Endodermal cell (in vitro differentiated cells): ENCODE results near the gene SLC13A1. TPM values are rescaled to one million over a fixed set of nuclear protein-coding genes. Genes with fewer than 3 reads are reported as not detected.

ENCODE experiments used
- DNase-seq: peaks from one replicate; pipeline ENCODE4 v3.0.0-alpha.2; 2017
- H3K27ac ChIP-seq: 2 replicates; pipeline ENCODE4 v1.5.1; 2013; ENCODE audit warnings: mild to moderate bottlenecking, low read depth, low read length, moderate library complexity
- H3K27me3 ChIP-seq: 2 replicates; pipeline ENCODE4 v1.6.1; 2013; ENCODE audit warnings: mild to moderate bottlenecking, low read length, moderate library complexity; ENCODE audit not compliant: insufficient read depth, control insufficient read depth, poor library complexity, severe bottlenecking
- H3K36me3 ChIP-seq: 2 replicates; pipeline ENCODE4 v1.7.0; 2013; ENCODE audit warnings: mild to moderate bottlenecking, low read length, moderate library complexity; ENCODE audit not compliant: control insufficient read depth, insufficient read depth
- H3K4me1 ChIP-seq: one replicate; pipeline ENCODE4 v1.7.0; 2013; ENCODE audit warnings: low read length; ENCODE audit not compliant: control insufficient read depth, insufficient read depth
- H3K4me3 ChIP-seq: 2 replicates; pipeline ENCODE4 v1.5.1; 2013; ENCODE audit warnings: mild to moderate bottlenecking, low read length, moderate library complexity
- H3K9ac ChIP-seq: 2 replicates; pipeline ENCODE4 v1.6.1; 2013; ENCODE audit warnings: mild to moderate bottlenecking, low read length, moderate library complexity; ENCODE audit not compliant: poor library complexity, severe bottlenecking; ENCODE audit errors: extremely low read depth
- H3K9me3 ChIP-seq: 2 replicates; pipeline ENCODE4 v1.6.1; 2013; ENCODE audit warnings: mild to moderate bottlenecking, low read length, moderate library complexity; ENCODE audit not compliant: control insufficient read depth
- H3K27ac Mint-ChIP-seq: 2 replicates; pipeline ENCODE4 v1.8.0; 2020; ENCODE audit warnings: mixed read lengths
- H3K27me3 Mint-ChIP-seq: 2 replicates; pipeline ENCODE4 v1.8.0; 2021; ENCODE audit warnings: mild to moderate bottlenecking, mixed read lengths; ENCODE audit not compliant: insufficient read depth
- H3K36me3 Mint-ChIP-seq: 2 replicates; pipeline ENCODE4 v1.8.0; 2020; ENCODE audit warnings: low read depth, mixed read lengths
- H3K4me1 Mint-ChIP-seq: 2 replicates; pipeline ENCODE4 v1.8.0; 2020; ENCODE audit warnings: mixed read lengths
- H3K4me3 Mint-ChIP-seq: 2 replicates; pipeline ENCODE4 v1.8.0; 2020; ENCODE audit warnings: mild to moderate bottlenecking, moderate library complexity, mixed read lengths
- H3K9me3 Mint-ChIP-seq: 2 replicates; pipeline ENCODE4 v1.8.0; 2020; ENCODE audit warnings: mild to moderate bottlenecking, mixed read lengths
- WGBS, 2 experiments: methylation state at CpG; one replicate each; pipeline versions ENCODE4 v1.1.5 to v1.1.7; 2013; ENCODE audit warnings: missing lambda C conversion rate in 2 of 2, mixed read lengths in 1 of 2; ENCODE audit not compliant: insufficient coverage in 1 of 2, insufficient read length in 1 of 2; 5-methylcytosine and 5-hydroxymethylcytosine counted together
- long read RNA-seq, 4 experiments: library from polyadenylated mRNA in 2 of 4; library from RNA in 1 of 4; library from capped mRNA in 1 of 4; stranded (forward) in 3 of 4; unstranded in 1 of 4; transcript quantifications; one replicate each; pipeline ENCODE4 v2.0.0, GENCODE V29; 2020 to 2021; ENCODE audit warnings: inconsistent platforms in 1 of 4
- polyA plus RNA-seq, 2 experiments: library from polyadenylated mRNA; stranded (reverse); fragments of 50-300 nt; gene quantifications; one replicate each; pipeline ENCODE4 v1.2.3, GENCODE V29; 2013
- total RNA-seq, 2 donors: library from RNA; stranded (reverse); fragmentation: NEBNext Ultra II Directional in 1 of 2; extraction: Animal tissue kit (Norgen Biotek cat#: 25700) in 1 of 2; gene quantifications; 2 replicates in 1 of 2; 3 replicates in 1 of 2; pipeline ENCODE4 v1.2.1, GENCODE V29; 2021
- TF ChIP-seq, protein P1 (sequence below): fragments of 200-600 bp; sonication (generic); conservative IDR thresholded peaks from 2 replicates; pipeline ENCODE4 v1.5.0; 2021; ENCODE audit warnings: antibody characterized with exemption, mild to moderate bottlenecking

SLC13A1 gene, protein sequence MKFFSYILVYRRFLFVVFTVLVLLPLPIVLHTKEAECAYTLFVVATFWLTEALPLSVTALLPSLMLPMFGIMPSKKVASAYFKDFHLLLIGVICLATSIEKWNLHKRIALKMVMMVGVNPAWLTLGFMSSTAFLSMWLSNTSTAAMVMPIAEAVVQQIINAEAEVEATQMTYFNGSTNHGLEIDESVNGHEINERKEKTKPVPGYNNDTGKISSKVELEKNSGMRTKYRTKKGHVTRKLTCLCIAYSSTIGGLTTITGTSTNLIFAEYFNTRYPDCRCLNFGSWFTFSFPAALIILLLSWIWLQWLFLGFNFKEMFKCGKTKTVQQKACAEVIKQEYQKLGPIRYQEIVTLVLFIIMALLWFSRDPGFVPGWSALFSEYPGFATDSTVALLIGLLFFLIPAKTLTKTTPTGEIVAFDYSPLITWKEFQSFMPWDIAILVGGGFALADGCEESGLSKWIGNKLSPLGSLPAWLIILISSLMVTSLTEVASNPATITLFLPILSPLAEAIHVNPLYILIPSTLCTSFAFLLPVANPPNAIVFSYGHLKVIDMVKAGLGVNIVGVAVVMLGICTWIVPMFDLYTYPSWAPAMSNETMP
- not detected for total RNA-seq
- polyA plus RNA-seq (2013, experiment 1 of 2) = not detected
- not detected for polyA plus RNA-seq (2013, experiment 2 of 2)
- long read RNA-seq, experiment 1 = 0 reads
- long read RNA-seq, experiment 2 = 0 reads
- long read RNA-seq, experiment 3 = 0 reads
- long read RNA-seq, experiment 4 = 0 reads

DNA sequence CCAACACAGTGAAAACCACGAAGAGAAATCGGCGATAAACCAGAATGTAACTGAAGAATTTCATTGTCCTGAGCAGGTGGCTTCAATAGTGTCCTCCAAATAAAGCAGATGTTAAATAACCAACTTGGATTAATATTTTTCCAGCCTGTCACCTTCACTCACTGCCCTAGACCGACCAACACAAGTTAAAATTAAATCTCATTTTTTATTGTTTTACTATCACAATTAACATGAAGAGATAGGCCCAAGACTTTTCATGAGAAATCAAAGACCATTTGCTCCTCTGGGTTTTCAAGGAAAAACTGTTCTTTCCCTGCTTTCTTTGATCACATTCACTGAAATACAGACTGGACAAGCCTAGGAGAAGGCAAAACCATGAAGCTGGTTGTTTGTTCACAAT lies at the start of gene SLC13A1:
TSS of gene SLC13A1 (minus strand) at position 87 of the 400 bp plus-strand sequence. CDS start at position 64, 23 bp downstream.
- TF ChIP-seq, protein P1, sequence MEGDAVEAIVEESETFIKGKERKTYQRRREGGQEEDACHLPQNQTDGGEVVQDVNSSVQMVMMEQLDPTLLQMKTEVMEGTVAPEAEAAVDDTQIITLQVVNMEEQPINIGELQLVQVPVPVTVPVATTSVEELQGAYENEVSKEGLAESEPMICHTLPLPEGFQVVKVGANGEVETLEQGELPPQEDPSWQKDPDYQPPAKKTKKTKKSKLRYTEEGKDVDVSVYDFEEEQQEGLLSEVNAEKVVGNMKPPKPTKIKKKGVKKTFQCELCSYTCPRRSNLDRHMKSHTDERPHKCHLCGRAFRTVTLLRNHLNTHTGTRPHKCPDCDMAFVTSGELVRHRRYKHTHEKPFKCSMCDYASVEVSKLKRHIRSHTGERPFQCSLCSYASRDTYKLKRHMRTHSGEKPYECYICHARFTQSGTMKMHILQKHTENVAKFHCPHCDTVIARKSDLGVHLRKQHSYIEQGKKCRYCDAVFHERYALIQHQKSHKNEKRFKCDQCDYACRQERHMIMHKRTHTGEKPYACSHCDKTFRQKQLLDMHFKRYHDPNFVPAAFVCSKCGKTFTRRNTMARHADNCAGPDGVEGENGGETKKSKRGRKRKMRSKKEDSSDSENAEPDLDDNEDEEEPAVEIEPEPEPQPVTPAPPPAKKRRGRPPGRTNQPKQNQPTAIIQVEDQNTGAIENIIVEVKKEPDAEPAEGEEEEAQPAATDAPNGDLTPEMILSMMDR = no peak

DNA sequence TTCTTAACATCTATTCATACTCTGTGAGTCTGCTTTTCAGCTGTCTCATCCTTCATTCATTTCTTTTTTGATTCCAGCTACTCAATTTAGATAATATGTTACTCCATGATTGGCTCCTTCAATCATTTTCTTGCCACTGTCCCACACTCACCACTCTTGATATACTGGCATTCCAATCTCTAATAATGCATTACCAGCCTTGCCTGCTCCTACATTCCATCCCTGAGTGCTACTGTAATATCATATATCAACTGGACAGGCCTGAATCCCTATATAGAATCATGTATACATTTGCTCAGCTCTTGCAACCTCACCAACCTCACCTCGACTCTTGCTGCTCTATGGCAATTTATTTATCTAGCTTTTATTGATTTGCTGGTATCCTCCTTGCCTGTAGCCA lies 45.0 kb upstream of the SLC13A1 start:
- Histone ChIP-seq H3K9me3 (no peaks in the 10 kb centered on the region), H3K36me3 (no peaks in the 10 kb centered on the region), H3K27me3 (no peaks in the 10 kb centered on the region), H3K27ac (no peak overlapping the region), H3K4me3 (no peak overlapping the region), H3K4me1 (no peaks in the 10 kb centered on the region), H3K9ac (no peak overlapping the region)
- Mint-ChIP-seq H3K9me3 (no peaks in the 10 kb centered on the region), H3K4me1 (no peaks in the 10 kb centered on the region), H3K27me3 (no peaks in the 10 kb centered on the region), H3K36me3 (no peaks in the 10 kb centered on the region), H3K4me3 (no peak overlapping the region), H3K27ac (no peak overlapping the region)
- WGBS, 2 experiments = 83% methylated on average over 1 of the region's 1 CpG; no CpG with 5 or more reads in 1 of the 2 experiments
- TF ChIP-seq, protein P1 = no peak
- DNase-seq = no peak

More for the DNA sequence above, at the start of gene SLC13A1:
- Mint-ChIP-seq H3K27me3 (no peaks in the 10 kb centered on the region), H3K4me3 (no peak within 1 kb of the TSS), H3K9me3 (no peaks in the 10 kb centered on the region), H3K27ac (no peak within 1 kb of the TSS), H3K4me1 (no peaks in the 10 kb centered on the region), H3K36me3 (no peaks in the 10 kb centered on the region)
- DNase-seq = no peak
- no peak within 1 kb of the TSS for H3K4me3 ChIP-seq
- no peaks in the 10 kb centered on the region for H3K9me3 ChIP-seq
- WGBS, 2 experiments = 93 to 94% methylated on average over 3 to 4 of the region's 4 CpGs
- no peaks in the 10 kb centered on the region for H3K4me1 ChIP-seq
- no peaks in the 10 kb centered on the region for H3K27me3 ChIP-seq
- H3K36me3 ChIP-seq = no peaks in the 10 kb centered on the region
- no peak within 1 kb of the TSS for H3K9ac ChIP-seq
- H3K27ac ChIP-seq = no peak within 1 kb of the TSS

DNA sequence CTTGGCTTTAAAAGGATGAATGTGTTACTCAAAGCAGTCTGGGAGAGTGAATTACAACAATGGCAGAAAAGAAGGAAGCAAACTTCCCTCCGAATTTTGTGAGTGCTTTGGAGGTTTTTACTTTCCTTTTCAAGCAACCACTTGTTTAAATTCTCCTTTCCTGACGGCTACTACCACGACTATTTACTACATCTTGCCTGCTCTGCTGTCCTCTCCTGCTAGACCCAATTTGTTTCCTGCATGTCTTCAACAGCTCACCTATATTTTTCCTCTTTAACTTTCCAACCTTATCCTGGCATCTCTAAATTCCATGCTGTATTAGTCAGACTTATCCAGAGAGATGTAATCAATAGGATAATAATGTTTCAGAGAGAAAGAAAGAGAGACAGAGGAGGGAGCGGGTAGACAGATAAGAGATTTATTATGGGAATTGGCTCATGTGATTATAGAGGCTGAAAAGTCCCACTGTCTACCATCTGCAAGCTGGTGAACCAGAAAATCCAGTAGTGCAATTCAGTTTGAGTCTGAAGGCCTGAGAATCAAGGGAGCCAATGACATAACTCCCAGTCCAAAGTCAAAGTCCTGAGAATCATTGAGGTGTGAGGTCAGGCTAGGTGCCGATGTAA lies 42.8 kb upstream of the SLC13A1 start:
- no peaks in the 10 kb centered on the region for H3K36me3 ChIP-seq

More for the DNA sequence above, 42.8 kb upstream of the SLC13A1 start:
- H3K4me1 ChIP-seq = no peaks in the 10 kb centered on the region
- Mint-ChIP-seq H3K9me3 (no peaks in the 10 kb centered on the region), H3K27me3 (no peaks in the 10 kb centered on the region), H3K27ac (no peak overlapping the region), H3K4me3 (no peak overlapping the region), H3K4me1 (no peaks in the 10 kb centered on the region), H3K36me3 (no peaks in the 10 kb centered on the region)
- no peak overlapping the region for H3K9ac ChIP-seq
- DNase-seq = no peak
- H3K9me3 ChIP-seq = no peaks in the 10 kb centered on the region
- TF ChIP-seq, protein P1 = no peak
- no peaks in the 10 kb centered on the region for H3K27me3 ChIP-seq
- WGBS, 2 experiments = 85 to 87% methylated on average over 5 of the region's 5 CpGs
- no peak overlapping the region for H3K27ac ChIP-seq
- no peak overlapping the region for H3K4me3 ChIP-seq
